ENCODE data around the gene NCAPH2. TPM values are rescaled to one million over a fixed set of nuclear protein-coding genes. Genes with fewer than 3 reads are reported as not detected.
"Not testable (repeated sequence)": the region's sequence is repeated elsewhere in the genome, so short reads cannot be mapped to it uniquely, and the experiment has no call there.

The NCAPH2 gene
- total RNA-seq, 1 donor from 2014 or later, result 41.7 TPM

DNA sequence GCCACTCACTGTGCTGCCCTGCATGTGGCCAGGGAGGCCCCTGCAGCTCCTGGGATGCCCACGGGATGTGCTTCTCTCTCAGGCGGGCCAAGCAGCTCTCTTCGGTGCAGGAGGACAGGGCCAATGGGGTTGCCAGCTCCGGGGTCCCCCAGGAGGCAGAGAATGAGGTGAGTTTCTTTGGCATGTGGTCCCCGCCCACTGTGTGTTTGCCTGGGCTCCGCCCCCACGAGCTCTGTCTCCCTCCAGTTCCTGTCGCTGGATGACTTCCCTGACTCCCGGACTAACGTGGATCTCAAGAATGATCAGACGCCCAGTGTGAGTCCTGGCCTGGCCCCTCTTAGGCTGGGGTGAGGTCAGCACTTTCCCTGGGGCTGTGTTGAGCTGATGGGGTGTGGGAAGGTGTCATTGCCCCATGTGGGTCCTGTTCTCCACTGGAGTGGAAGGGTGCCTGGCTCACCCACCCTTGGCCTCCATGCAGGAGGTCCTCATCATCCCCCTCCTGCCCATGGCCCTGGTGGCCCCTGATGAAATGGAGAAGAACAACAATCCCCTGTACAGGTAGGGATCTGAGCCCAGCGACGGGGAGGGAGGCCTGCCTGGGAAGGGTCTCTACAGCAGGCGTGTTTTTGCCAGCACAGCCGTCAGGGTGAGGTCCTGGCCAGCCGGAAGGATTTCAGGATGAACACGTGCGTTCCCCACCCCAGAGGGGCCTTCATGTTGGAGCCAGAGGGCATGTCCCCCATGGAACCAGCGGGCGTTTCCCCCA lies 9.7 kb downstream of the NCAPH2 start:
- H3K27ac ChIP-seq, result no peak overlapping the region
- H3K9me3 ChIP-seq, result no peaks in the 10 kb centered on the region
- TF ChIP-seq, protein P1, sequence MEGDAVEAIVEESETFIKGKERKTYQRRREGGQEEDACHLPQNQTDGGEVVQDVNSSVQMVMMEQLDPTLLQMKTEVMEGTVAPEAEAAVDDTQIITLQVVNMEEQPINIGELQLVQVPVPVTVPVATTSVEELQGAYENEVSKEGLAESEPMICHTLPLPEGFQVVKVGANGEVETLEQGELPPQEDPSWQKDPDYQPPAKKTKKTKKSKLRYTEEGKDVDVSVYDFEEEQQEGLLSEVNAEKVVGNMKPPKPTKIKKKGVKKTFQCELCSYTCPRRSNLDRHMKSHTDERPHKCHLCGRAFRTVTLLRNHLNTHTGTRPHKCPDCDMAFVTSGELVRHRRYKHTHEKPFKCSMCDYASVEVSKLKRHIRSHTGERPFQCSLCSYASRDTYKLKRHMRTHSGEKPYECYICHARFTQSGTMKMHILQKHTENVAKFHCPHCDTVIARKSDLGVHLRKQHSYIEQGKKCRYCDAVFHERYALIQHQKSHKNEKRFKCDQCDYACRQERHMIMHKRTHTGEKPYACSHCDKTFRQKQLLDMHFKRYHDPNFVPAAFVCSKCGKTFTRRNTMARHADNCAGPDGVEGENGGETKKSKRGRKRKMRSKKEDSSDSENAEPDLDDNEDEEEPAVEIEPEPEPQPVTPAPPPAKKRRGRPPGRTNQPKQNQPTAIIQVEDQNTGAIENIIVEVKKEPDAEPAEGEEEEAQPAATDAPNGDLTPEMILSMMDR (IDR thresholded peaks at IDR 0.05), result no peak
- no peak overlapping the region for H3K4me3 ChIP-seq
- H3K27me3 ChIP-seq, result no peaks in the 10 kb centered on the region
- intact Hi-C loops (cut with DNase I), result no loop called here
- no peak for DNase-seq (ENCODE audit: low spot score in 2 of 2)
- H3K4me1 ChIP-seq, result no peaks in the 10 kb centered on the region
- H3K36me3 ChIP-seq, result peaks cover 41 to 59% of the 10 kb centered on the region in 2 donors

DNA sequence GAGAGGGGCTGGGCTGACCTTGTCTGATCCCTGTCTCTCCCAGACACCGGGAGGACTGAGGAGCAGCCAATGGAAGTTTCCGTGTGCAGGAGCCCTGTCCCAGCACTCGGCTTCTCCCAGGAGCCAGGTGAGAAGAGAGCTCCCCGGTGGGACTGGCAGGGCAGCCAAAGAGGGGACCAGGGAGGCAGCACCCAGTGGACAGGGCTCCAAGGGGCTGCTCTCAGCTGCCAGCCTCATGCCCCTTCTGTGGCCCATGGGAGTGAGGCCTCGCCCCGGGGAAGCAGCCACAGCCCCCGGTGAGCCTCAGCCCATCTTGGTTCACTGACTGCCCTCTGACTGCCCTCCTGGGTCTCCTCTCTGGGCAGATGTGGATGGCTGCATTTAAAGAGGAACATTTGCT lies 10.6 kb downstream of the NCAPH2 start:
- TF ChIP-seq, protein P1 (IDR thresholded peaks at IDR 0.05), result no peak
- Histone ChIP-seq H3K27me3 (no peaks in the 10 kb centered on the region), H3K36me3 (peaks cover 46 to 68% of the 10 kb centered on the region in 2 donors), H3K27ac (no peak overlapping the region), H3K4me3 (no peak overlapping the region), H3K4me1 (no peaks in the 10 kb centered on the region), H3K9me3 (no peaks in the 10 kb centered on the region)
- intact Hi-C loops (cut with DNase I), result no loop called here
- no peak for DNase-seq (ENCODE audit: low spot score in 2 of 2)

DNA sequence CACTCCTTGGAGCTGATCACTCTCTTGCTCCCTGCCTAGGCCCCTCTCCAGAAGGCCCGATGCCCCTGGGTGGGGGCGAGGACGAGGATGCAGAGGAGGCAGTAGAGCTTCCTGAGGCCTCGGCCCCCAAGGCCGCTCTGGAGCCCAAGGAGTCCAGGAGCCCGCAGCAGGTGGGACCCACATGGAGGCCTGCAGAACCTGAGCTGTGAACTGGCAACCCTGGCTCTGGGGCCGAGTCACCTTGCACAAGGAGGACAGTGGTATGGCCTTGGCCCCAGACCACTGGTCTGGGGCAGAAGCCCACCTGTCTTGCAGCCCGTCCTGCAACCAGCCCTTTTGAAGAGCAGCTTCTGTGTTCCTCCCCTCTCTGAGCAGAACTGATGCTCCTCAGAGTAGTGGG lies 11.1 kb downstream of the NCAPH2 start:
- no peaks in the 10 kb centered on the region for H3K9me3 ChIP-seq
- TF ChIP-seq, protein P1 (IDR thresholded peaks at IDR 0.05), result no peak
- H3K27ac ChIP-seq, result no peak overlapping the region
- no peak for DNase-seq (ENCODE audit: low spot score in 2 of 2)
- H3K36me3 ChIP-seq, result peaks cover 46 to 73% of the 10 kb centered on the region in 2 donors
- H3K27me3 ChIP-seq, result no peaks in the 10 kb centered on the region
- peaks cover 0 to 2% of the 10 kb centered on the region in 2 donors for H3K4me1 ChIP-seq
- intact Hi-C loops (cut with DNase I), result no loop called here
- H3K4me3 ChIP-seq, result no peak overlapping the region

DNA sequence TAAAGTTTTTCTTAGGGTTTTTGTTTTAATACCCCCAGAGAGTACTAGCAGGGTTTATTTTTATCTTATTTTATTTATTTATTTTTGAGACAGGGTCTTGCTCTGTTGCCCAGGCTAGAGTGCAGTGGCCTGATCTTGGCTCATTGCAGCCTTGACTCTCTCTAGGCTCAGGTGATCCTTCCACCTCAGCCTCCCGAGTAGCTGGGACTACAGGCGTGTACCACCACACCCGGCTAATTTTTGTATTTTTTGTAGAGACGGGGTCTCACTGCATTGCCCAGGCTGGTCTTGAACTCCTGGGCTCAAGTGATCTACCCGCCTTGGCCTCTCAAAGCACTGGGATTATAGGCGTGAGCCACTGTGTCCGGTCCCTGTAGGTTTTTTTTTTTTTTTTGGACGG lies 12.2 kb downstream of the NCAPH2 start:
- intact Hi-C loops (cut with DNase I), result not testable (repeated sequence)
- H3K36me3 ChIP-seq, result peaks cover 46 to 74% of the 10 kb centered on the region in 2 donors

DNA sequence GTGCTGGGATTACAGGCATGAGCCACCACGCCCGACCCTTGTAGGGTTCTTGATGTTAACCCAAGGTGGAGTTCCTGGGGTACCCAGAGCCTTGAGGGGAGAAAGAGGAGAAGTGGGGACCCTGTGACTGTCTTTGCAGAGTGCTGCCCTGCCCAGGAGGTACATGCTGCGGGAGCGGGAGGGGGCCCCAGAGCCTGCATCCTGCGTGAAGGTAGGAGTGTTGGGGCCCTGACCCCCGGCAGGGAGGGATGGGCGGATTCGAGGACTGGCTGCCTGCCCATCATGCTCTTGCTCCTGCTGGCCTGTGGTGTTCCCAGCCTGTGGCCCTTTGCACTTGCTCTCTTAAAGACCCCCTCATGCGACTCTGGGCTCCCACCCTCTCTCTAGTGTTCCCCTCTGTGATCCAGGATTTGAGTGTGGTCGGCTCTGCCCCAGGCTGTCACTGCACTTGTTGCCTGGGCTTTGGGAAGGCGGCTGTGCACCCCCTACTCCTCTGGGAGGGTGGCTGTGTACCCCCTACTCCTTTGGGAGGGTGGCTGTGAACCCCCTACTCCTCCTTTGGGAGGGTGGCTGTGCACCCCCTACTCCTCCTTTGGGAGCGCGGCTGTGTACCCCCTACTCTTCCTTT lies 12.9 kb downstream of the NCAPH2 start:
- Histone ChIP-seq H3K4me3 (no peak overlapping the region), H3K4me1 (peaks cover 0 to 10% of the 10 kb centered on the region in 2 donors), H3K27me3 (no peaks in the 10 kb centered on the region), H3K36me3 (peaks cover 46 to 72% of the 10 kb centered on the region in 2 donors), H3K27ac (no peak overlapping the region), H3K9me3 (no peaks in the 10 kb centered on the region)
- TF ChIP-seq, protein P1 (IDR thresholded peaks at IDR 0.05), result no peak
- DNase-seq (ENCODE audit: low spot score in 2 of 2), result no peak
- intact Hi-C loops (cut with DNase I), result no loop called here

More for the DNA sequence above, 12.2 kb downstream of the NCAPH2 start:
- not testable (repeated sequence) for H3K27me3 ChIP-seq; H3K4me3 ChIP-seq; H3K27ac ChIP-seq; DNase-seq (ENCODE audit: low spot score in 2 of 2); H3K9me3 ChIP-seq
- peaks cover 0 to 10% of the 10 kb centered on the region in 2 donors for H3K4me1 ChIP-seq

DNA sequence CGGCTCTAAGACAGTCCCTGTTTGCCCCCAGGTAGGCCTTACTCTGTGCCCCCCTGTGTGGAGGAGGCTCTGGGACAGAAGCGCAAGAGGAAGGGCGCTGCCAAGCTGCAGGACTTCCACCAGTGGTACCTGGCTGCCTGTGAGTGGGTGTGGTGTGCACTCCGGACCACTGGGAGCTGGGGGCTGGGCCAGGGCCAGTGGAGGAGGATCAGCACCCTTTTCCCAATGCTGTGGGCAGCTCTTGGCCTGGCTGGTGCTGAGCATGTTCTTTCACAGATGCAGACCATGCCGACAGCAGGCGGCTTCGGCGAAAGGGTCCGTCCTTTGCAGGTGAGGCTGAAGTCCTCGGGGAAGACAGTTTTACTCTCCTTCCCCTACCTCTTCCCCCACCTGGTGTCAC lies 13.7 kb downstream of the NCAPH2 start:
- Histone ChIP-seq H3K36me3 (peaks cover 44 to 64% of the 10 kb centered on the region in 2 donors), H3K27ac (no peak overlapping the region), H3K4me1 (peaks cover 6 to 14% of the 10 kb centered on the region in 2 donors), H3K27me3 (no peaks in the 10 kb centered on the region), H3K4me3 (no peak overlapping the region), H3K9me3 (no peaks in the 10 kb centered on the region)
- intact Hi-C loops (cut with DNase I), result no loop called here
- DNase-seq (ENCODE audit: low spot score in 2 of 2), result no peak
- TF ChIP-seq, protein P1 (IDR thresholded peaks at IDR 0.05), result no peak
